GM21576 (cell line): Measurements from ENCODE around the gene AP2S1.
"Not testable (repeated sequence)": the region's sequence is repeated elsewhere in the genome, so short reads cannot be mapped to it uniquely, and the experiment has no call there.

ENCODE experiments used
- ATAC-seq: cut with Tn5 transposase; IDR thresholded peaks from one replicate; pipeline ENCODE4 v1.9.1; 2021; ENCODE audit warnings: mild to moderate bottlenecking, moderate library complexity; ENCODE audit not compliant: unreplicated experiment

The AP2S1 gene

DNA sequence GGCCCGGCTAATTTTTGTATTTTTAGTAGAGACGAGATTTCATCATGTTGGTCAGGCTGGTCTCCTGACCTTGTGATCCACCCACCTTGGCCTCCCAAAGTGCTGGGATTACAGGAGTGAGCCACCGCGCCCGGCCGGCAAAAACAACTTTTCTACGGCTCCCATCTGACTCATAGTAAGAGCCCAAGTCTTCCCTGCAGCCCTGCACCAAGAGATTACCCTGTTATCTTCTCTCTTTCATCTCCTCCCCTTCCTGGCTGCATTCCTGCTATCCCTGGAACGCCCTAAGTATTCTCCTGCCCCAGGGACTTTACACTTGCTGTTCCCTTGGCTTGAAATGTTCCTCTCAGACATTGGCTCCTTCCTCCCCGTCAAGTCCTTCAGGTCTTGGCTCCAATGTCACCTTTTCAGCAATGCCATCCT is 6.6 kb downstream of the AP2S1 start:
- no peak for ATAC-seq

- ATAC-seq: no peak
Observed at GRCh38 chr19:46842791-46843190, 7.9 kb downstream of the AP2S1 start.

GRCh38 chr19:46841458-46842083 is 9.1 kb downstream of the AP2S1 start:
- no peak for ATAC-seq

- no peak for ATAC-seq
Observed at GRCh38 chr19:46840498-46840942, 10.1 kb downstream of the AP2S1 start.

DNA sequence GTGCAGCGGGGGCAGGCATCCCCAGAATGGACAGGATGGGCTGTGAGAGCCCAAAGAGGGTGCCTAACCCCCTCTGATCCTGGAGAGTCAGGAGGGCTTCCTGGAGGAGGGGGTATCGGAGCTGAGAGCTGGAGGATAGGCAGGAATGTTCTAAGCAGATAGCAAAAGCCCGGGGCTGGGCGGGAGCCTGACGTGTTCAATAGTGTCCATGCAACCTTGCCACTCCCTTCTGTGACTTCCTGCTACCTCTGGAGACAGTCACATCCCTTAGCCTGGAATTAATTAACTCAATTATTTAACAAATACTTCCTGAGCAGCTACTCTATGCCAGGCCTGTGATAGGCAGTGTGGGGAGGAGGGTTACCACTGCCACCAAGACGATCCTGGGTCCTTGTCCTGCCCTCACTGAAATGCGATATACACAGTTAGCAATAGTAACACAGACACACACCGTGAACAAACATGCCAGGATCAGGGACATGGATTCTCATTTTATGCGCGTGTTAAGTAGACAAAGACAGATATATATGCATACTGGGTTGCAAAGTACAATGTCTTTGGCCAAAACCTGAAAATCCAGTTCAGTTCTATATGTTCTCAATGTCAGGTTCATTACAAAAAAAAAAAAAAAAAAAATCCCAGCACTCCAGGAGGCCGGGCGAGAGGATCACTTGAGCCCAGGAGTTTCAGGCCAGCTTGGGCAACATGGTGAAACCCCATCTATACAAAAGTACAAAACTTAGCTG is 10.7 kb downstream of the AP2S1 start:
- ATAC-seq: no peak

- ATAC-seq: no peak
Observed at GRCh38 chr19:46838160-46838559, 12.5 kb downstream of the AP2S1 start.

- ATAC-seq: no peak
Observed at GRCh38 chr19:46834984-46835383, 15.7 kb downstream of the AP2S1 start.

DNA sequence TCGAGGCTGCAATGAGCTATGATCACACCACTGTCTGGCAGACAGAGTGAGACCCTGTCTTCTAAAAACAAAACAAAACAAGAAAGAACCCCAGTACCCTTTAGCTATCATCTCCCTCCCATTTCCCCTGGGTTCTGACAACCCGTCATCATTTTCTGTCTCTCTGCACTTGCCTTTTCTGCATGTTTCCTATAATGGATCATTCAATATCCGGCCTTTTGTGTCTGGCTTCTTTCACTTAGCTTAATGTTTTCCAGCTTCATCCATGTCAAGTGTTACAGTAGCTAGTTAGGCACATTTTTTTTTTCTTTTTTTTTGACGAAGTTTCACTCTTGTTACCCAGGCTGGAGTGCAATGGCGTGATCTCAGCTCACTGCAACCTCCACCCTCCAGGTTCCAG is 16.5 kb downstream of the AP2S1 start:
- ATAC-seq: no peak

DNA sequence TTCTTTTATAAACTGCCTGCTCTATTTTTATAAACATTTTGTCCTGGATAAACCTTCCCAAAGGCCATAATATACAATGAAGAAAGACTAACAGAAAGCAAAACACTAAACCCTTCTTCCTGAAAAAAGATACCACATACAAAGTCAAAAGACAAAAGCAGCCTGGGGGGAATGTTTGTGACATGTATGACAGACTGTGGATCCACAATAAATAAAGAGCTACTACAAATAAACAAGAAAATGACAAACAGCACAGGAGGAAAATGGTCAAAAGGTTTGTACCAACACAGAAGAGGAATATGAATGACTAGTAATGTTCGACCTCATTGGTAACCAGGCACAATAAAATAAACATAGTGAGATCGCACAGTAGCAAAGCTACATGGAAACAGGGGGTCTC is 19.8 kb downstream of the AP2S1 start:
- no peak for ATAC-seq

GRCh38 chr19:46828484-46828883 is 22.2 kb downstream of the AP2S1 start:
- no peak for ATAC-seq

DNA sequence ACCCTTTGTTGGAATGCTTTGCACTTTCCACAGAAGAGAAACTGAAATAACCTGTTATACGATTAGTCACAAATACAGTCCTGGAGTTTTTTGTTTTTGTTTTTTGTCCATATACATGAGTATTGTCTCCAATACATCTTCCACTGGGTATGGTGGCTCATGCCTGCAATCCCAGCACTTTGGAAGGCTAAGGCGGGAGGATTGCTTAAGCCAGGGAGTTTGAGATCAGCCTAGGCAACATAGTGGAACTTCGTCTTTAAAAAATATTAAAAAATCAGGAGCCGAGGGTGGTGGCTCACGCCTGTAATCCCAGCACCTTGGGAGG is 25.0 kb downstream of the AP2S1 start:
- no peak for ATAC-seq

DNA sequence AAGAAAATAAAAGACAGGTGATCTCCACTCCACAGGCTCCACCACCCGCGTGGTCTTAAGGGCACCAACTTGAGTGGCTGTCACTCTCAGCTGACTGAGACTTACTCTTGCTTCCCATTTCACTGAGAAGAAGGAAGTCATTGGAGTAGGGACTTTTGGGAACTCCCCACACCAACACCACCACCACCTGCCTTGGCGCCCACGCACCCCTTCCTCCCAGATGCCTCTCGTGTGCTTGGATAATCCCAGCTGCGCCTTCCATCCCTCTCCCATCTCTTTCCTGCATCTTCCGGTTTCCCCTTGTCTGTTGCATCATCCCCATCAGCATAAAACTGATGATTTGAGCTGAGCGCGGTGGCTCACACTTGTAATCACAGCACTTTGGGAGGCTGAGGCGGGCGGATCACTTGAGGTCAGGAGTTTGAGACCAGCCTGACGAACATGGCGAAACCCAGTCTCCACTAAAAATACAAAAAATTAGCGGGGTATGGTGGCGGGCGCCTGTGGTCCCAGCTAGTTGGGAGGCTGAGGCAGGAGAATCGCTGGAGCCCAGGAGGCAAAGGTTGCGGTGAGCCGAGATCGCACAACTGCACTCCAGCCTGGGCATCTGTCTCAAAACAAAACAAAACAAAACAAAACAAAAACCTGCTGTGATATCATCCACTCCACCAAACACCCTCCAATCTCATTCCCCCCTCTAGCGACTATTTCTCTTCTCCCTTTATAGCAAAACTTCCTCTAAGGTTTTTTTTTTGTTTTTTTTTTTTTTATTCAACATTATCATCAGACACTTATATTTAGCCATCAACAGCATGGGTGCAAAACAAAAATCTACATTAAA is 25.5 kb downstream of the AP2S1 start:
- no peak for ATAC-seq

DNA sequence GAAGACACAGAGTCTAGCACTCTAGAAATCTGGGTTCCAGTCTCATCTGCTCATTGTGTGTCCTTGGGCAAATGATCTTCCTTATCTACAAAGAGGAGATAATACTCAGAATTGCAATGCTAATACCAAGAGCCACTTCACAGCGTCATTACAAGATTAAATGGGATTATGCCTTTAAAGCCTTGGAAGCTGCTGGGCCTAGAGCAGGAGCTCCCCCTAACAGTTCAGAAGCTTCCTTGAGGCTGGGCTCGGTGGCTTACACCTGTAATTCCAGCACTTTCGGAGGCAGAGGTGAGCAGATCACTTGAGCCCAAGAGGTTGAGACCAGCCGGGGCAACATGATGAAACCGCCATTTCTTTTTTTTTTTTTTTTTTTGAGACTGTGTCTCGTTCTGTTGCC is 27.6 kb downstream of the AP2S1 start:
- ATAC-seq: no peak

- not testable (repeated sequence) for ATAC-seq
Observed at GRCh38 chr19:46822410-46822787, 28.2 kb downstream of the AP2S1 start.

GRCh38 chr19:46821512-46822409 is 28.9 kb downstream of the AP2S1 start:
- ATAC-seq: no peak

DNA sequence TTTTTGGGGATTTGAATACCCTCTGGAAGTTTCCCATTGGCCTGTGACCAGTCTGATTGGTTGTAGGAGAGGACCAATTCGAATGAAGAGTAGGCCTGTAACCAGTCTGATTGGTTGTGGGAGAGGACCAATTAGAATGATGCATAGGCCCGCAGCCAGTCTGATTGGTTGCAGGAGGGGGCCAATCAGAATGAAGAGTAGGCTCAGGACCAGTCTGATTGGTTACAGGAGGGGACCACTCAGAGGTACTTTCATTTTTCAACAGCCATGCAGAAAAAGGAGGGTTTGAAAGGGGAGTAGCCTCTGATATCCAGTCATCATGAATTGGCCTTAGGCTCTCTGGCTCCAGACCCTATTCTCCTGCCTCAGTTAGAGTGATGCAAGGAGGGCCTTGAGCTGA is 31.8 kb downstream of the AP2S1 start:
- no peak for ATAC-seq

DNA sequence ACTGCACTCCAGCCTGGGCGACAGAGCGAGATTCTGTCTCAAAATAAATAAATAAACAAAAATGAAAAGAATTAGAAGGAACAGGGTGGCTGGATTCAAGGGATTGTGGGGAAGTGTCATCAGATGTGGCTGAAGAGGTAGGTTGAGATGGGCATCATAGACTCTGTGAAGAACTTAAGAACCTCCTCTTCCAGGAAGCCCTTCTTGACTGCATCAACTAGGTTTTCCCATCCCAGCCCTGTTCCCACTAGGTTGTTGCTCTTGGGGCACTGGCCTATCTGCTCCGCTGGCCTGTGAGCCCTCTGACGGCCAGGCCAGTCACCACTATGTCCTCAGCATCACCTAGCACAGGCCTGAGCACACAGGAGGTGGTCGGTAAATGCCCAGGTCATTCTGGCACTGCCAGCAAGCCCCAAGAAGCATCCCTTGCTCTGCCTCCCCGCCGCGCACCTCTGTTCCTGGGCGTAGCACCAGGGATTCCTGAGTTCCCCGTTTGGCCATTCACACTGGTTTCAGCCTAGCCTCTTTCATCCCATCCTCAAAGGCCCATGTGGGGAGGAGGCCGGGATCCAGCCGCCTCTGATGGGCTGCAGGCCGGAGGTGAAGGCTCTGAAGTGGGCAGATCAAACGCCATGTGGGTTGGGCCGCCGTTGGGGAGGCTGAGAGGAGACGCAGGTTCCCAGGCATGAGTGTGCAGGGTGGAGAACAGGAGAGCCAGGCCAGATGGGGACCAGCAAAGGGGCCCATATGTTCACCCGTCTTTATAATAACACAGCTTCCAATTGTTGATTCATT is 34.6 kb downstream of the AP2S1 start:
- ATAC-seq: no peak

GRCh38 chr19:46813839-46814358 is 36.7 kb downstream of the AP2S1 start:
- ATAC-seq: no peak

DNA sequence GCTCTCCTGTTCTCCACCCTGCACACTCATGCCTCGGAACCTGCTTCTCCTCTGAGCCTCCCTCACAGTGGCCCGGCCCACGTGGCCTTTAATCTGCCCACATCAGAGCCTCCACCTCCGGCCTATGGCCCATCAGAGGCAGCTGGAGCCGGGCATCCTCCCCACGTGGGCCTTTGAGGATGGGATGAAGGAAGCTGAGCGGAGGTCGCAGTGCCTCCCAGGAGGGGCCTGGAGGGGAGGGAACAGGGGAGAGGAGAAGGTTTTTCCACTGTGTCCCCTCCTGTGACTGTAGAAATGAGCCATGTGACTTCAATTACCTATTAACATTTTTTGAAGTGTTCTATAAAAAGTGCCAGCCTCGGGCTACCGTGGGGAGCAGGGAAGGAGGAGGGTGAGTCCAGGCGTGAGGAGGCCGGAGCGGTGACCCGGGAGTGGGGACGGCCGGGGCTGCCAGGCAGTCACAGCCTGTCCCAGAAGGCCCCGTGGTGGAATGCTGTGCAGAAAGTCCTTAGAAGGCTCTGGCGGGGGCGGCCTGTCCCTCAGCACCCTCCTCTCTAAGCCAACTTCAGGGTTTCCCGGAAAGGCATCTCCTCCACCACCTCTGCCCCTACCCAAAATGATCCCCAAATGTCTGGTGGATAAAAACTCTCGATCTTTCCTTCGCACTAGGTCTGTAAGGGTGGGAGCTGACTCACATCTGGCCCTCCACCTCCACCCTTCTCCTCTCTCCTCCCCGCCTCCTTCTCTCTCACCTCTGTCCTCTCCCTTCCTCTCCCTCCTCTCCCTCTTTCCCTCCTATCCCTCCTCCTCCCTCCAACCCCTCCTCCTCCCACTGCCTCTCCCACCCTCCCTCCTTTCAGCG is 37.4 kb downstream of the AP2S1 start:
- no peak for ATAC-seq
